ENCODE measurements around the gene BCAN. TPM values are rescaled to one million over a fixed set of nuclear protein-coding genes. Genes with fewer than 3 reads are reported as not detected.
A peak's percentile ranks its signal among the peaks of the same experiment; 100 is the strongest.

BCAN gene
- total RNA-seq, 2 experiments from 2014 or later, result not detected

DNA sequence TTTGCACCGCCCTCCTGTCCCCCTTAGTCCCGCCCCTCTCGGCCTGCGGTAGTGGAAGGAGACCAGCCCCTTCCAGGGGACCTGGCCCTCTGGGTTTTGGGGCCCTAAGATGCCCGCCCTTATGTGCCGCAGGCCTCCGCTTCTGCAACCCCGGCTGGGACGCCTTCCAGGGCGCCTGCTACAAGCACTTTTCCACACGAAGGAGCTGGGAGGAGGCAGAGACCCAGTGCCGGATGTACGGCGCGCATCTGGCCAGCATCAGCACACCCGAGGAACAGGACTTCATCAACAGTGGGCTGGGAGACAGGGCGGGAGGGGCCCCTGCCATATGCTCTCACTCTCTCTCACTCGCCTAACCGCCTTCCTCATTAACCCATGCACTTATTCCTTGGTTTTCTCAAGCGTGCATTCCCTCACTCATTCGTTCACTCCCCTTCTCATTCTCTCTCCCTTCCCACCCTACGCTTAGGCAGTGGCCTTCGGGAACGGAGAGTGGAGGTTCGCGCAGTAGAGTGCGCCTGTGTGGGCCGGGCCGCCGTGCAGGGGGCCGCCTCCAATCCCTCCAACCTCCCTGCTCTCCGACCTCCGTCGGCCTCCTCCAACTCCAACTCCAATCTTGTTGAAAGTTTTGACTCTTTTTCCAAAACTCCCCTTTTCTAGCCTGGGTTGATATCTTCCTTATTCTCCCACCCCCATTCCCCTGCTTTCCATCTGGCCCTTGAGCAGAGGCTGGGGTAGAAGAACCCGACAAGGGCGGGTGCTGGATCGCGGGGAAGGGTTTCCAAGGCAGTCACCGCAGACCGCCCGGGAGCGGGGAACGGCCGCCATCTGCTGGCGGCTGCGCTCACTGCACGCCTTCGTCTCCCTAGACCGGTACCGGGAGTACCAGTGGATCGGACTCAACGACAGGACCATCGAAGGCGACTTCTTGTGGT is 15.2 kb downstream of the BCAN start:
- no peak overlapping the region for H3K4me3 Mint-ChIP-seq
- H3K9me3 Mint-ChIP-seq (ENCODE audit: insufficient read depth), result no peaks in the 10 kb centered on the region
- ATAC-seq, result peak; percentile 37
- no peaks in the 10 kb centered on the region for H3K36me3 Mint-ChIP-seq (ENCODE audit: low read depth)
- peak; percentile 74 for DNase-seq
- POLR2A ChIA-PET, result no interaction called here
- peaks cover 53% of the 10 kb centered on the region for H3K4me1 Mint-ChIP-seq (ENCODE audit: low read depth)
- H3K27ac Mint-ChIP-seq, result no peak overlapping the region
- H3K27me3 Mint-ChIP-seq (ENCODE audit: low read depth), result peaks cover 49% of the 10 kb centered on the region
- CTCF ChIA-PET, result interaction anchor here (0.8 to 8.5 kb wide), 19 partner anchors 9 to 215 kb away, joined by 3 to 240 read pairs (median 7); partner anchors contain the start of genes CRABP2, HAPLN2, ISG20L2 and METTL25B

- no peak for DNase-seq
These were observed 15.9 kb downstream of the BCAN start for GRCh38 chr1:156657741-156658319.

DNA sequence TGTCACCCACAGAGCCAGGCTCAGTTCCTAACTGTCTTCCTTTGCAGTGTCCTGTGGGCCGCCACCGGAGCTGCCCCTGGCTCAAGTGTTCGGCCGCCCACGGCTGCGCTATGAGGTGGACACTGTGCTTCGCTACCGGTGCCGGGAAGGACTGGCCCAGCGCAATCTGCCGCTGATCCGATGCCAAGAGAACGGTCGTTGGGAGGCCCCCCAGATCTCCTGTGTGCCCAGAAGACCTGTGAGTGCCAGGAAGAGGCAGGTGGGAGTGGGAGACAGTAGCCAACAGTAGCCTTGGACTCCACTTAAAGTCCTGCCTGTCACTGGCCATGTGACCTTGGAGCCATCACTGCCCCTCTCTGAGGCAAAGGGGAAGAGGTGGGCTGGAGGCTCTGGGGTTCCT is 16.6 kb downstream of the BCAN start:
- POLR2A ChIA-PET, result interaction anchor here (0.9 kb wide), 1 partner anchor 31 kb away, joined by 3 read pairs; no protein-coding TSS in a partner anchor

More at GRCh38 chr1:156657741-156658319, 15.9 kb downstream of the BCAN start:
- ChIA-PET CTCF (interaction anchor here (0.8 to 8.5 kb wide), 18 partner anchors 9 to 216 kb away, joined by 3 to 240 read pairs (median 6); partner anchors contain the start of genes CRABP2, HAPLN2, ISG20L2 and METTL25B), POLR2A (interaction anchor here (0.9 kb wide), 1 partner anchor 30 kb away, joined by 3 read pairs; no protein-coding TSS in a partner anchor)
- Mint-ChIP-seq H3K4me1 (ENCODE audit: low read depth) (peaks cover 61% of the 10 kb centered on the region), H3K9me3 (ENCODE audit: insufficient read depth) (no peaks in the 10 kb centered on the region), H3K4me3 (no peak overlapping the region), H3K27ac (no peak overlapping the region), H3K27me3 (ENCODE audit: low read depth) (peaks cover 47% of the 10 kb centered on the region), H3K36me3 (ENCODE audit: low read depth) (no peaks in the 10 kb centered on the region)
- no peak for ATAC-seq

GRCh38 chr1:156658945-156659574 is 17.1 kb downstream of the BCAN start:
- CTCF ChIA-PET, result interaction anchor here (0.7 to 8.5 kb wide), 28 partner anchors 8 to 274 kb away, joined by 3 to 240 read pairs (median 8); partner anchors contain the start of genes CRABP2, HAPLN2, ISG20L2 and METTL25B
- H3K4me1 Mint-ChIP-seq (ENCODE audit: low read depth), result peaks cover 67% of the 10 kb centered on the region
- POLR2A ChIA-PET, result no interaction called here

More for the DNA sequence above, 16.6 kb downstream of the BCAN start:
- Mint-ChIP-seq H3K27me3 (ENCODE audit: low read depth) (peaks cover 42% of the 10 kb centered on the region), H3K9me3 (ENCODE audit: insufficient read depth) (no peaks in the 10 kb centered on the region), H3K27ac (no peak overlapping the region), H3K36me3 (ENCODE audit: low read depth) (no peaks in the 10 kb centered on the region), H3K4me3 (no peak overlapping the region), H3K4me1 (ENCODE audit: low read depth) (peaks cover 66% of the 10 kb centered on the region)
- CTCF ChIA-PET, result interaction anchor here (0.8 to 8.5 kb wide), 17 partner anchors 10 to 216 kb away, joined by 3 to 240 read pairs (median 7); partner anchors contain the start of genes CRABP2, HAPLN2, ISG20L2 and METTL25B
- DNase-seq (no peak), ATAC-seq (no peak)

GRCh38 chr1:156659661-156659987 is 17.7 kb downstream of the BCAN start:
- no peak for ATAC-seq
- H3K4me3 Mint-ChIP-seq, result peak overlapping the region; percentile 53
- POLR2A ChIA-PET, result no interaction called here
- peaks cover 73% of the 10 kb centered on the region for H3K4me1 Mint-ChIP-seq (ENCODE audit: low read depth)
- H3K27me3 Mint-ChIP-seq (ENCODE audit: low read depth), result peaks cover 32% of the 10 kb centered on the region
- H3K36me3 Mint-ChIP-seq (ENCODE audit: low read depth), result no peaks in the 10 kb centered on the region
- peak overlapping the region; percentile 81 for H3K27ac Mint-ChIP-seq
- H3K9me3 Mint-ChIP-seq (ENCODE audit: insufficient read depth), result no peaks in the 10 kb centered on the region
- DNase-seq, result no peak
- CTCF ChIA-PET, result interaction anchor here (0.7 to 8.5 kb wide), 24 partner anchors 9 to 274 kb away, joined by 3 to 240 read pairs (median 8); partner anchors contain the start of genes CRABP2, HAPLN2, ISG20L2 and METTL25B

More at GRCh38 chr1:156658945-156659574, 17.1 kb downstream of the BCAN start:
- Mint-ChIP-seq H3K4me3 (peak overlapping the region; percentile 53), H3K36me3 (ENCODE audit: low read depth) (no peaks in the 10 kb centered on the region), H3K27ac (peak overlapping the region; percentile 81), H3K9me3 (ENCODE audit: insufficient read depth) (no peaks in the 10 kb centered on the region), H3K27me3 (ENCODE audit: low read depth) (peaks cover 38% of the 10 kb centered on the region)
- ATAC-seq (no peak), DNase-seq (no peak)

DNA sequence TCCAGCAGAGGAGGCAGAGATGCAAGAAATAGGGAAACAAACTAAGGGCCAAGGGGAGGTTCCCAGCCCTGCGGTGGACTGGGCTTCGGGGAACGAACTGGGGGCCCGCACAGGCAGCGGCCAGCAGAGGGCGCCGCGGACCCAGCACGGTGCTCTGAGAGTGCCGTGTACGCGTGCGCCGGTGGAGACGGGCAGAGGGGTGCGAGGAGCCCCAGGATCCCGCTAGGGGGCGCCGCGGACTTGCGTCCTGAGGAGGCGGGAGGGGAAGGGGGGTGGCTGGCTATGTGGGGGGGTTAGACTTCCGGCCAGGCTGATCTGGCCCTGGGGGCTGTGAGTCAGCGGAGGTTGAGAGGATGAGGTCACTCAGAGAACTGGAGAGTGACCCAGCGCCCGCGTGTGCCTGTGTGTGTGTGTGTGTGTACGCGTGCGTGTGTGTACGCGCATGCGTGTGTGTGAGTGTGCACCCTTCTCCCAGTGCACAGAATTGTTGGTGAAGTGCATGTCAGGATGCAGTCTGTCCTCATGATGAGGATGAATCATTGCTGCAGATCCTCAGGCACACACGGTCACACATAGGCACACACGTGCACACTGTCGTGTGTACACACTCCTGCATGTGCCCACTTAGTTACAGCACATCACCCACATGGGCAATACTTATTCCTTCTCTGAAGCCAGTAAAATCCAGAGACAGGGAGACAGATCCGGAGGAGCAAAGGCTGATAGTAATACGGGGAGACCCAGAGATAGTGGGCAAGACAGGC is 18.3 kb downstream of the BCAN start:
- H3K9me3 Mint-ChIP-seq (ENCODE audit: insufficient read depth), result no peaks in the 10 kb centered on the region
- DNase-seq, result peak; percentile 96
- ChIA-PET CTCF (interaction anchor here (0.7 to 8.5 kb wide), 35 partner anchors 9 to 275 kb away, joined by 3 to 240 read pairs (median 4); partner anchors contain the start of genes CRABP2, HAPLN2, ISG20L2 and METTL25B), POLR2A (interaction anchor here (1.6 kb wide), 1 partner anchor 66 kb away, joined by 4 read pairs; no protein-coding TSS in a partner anchor)
- H3K4me3 Mint-ChIP-seq, result peak overlapping the region; percentile 72
- no peaks in the 10 kb centered on the region for H3K36me3 Mint-ChIP-seq (ENCODE audit: low read depth)
- ATAC-seq, result peak; percentile 87
- H3K27ac Mint-ChIP-seq, result peak overlapping the region; percentile 90
- peaks cover 77% of the 10 kb centered on the region for H3K4me1 Mint-ChIP-seq (ENCODE audit: low read depth)
- peaks cover 29% of the 10 kb centered on the region for H3K27me3 Mint-ChIP-seq (ENCODE audit: low read depth)

DNA sequence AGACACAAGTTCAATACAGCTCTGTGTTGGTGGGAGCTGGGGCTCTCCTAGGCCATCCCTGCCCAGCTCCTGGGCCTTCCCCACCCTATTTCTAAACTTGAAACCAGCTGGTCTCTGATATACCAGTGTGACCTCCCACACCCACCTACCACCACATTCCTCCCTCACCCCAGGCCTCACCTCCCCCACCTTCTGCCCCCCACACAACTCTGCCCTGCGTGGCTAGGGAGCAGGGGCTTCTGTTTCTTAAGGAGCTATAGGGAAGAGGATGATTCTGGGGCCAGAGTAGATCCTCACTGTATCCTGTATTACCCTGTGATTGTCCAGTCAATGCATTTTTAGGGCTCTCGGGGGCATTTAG is 18.8 kb downstream of the BCAN start:
- ChIA-PET CTCF (interaction anchor here (0.8 to 8.5 kb wide), 25 partner anchors 10 to 275 kb away, joined by 3 to 240 read pairs (median 6); partner anchors contain the start of genes CRABP2, ISG20L2, METTL25B and NAXE), POLR2A (interaction anchor here (1.1 to 1.6 kb wide), 2 partner anchors 65 to 478 kb away, joined by 3 to 4 read pairs; no protein-coding TSS in a partner anchor)
- Mint-ChIP-seq H3K27me3 (ENCODE audit: low read depth) (peaks cover 29% of the 10 kb centered on the region), H3K4me1 (ENCODE audit: low read depth) (peaks cover 82% of the 10 kb centered on the region), H3K36me3 (ENCODE audit: low read depth) (no peaks in the 10 kb centered on the region), H3K9me3 (ENCODE audit: insufficient read depth) (no peaks in the 10 kb centered on the region), H3K4me3 (peak overlapping the region; percentile 72), H3K27ac (peak overlapping the region; percentile 90)
- no peak for DNase-seq
- ATAC-seq, result peak; percentile 4

GRCh38 chr1:156662005-156662799 is 20.3 kb downstream of the BCAN start:
- Mint-ChIP-seq H3K27me3 (ENCODE audit: low read depth) (peaks cover 15% of the 10 kb centered on the region), H3K4me3 (no peak overlapping the region), H3K36me3 (ENCODE audit: low read depth) (no peaks in the 10 kb centered on the region), H3K9me3 (ENCODE audit: insufficient read depth) (no peaks in the 10 kb centered on the region), H3K4me1 (ENCODE audit: low read depth) (peaks cover 77% of the 10 kb centered on the region), H3K27ac (peak overlapping the region; percentile 33)
- CTCF ChIA-PET, result interaction anchor here (1.2 to 8.5 kb wide), 10 partner anchors 8 to 249 kb away, joined by 3 to 240 read pairs (median 32); partner anchors contain the start of genes CRABP2, ISG20L2, METTL25B and NES
- POLR2A ChIA-PET, result interaction anchor here (1.3 to 1.6 kb wide), 2 partner anchors 64 to 66 kb away, joined by 4 read pairs; partner anchors contain the start of genes ISG20L2 and METTL25B
- no peak for ATAC-seq
- no peak for DNase-seq

GRCh38 chr1:156662800-156663055 is 20.8 kb downstream of the BCAN start:
- Mint-ChIP-seq H3K27me3 (ENCODE audit: low read depth) (peaks cover 11% of the 10 kb centered on the region), H3K36me3 (ENCODE audit: low read depth) (no peaks in the 10 kb centered on the region), H3K4me1 (ENCODE audit: low read depth) (peaks cover 72% of the 10 kb centered on the region), H3K27ac (peak overlapping the region; percentile 7), H3K9me3 (ENCODE audit: insufficient read depth) (no peaks in the 10 kb centered on the region), H3K4me3 (no peak overlapping the region)
- ATAC-seq, result no peak
- ChIA-PET CTCF (interaction anchor here (2.0 to 8.5 kb wide), 5 partner anchors 8 to 65 kb away, joined by 5 to 135 read pairs (median 53); partner anchors contain the start of genes CRABP2, ISG20L2 and METTL25B), POLR2A (no interaction called here)
- no peak for DNase-seq

GRCh38 chr1:156663178-156663577 is 21.3 kb downstream of the BCAN start:
- no peaks in the 10 kb centered on the region for H3K36me3 Mint-ChIP-seq (ENCODE audit: low read depth)
- H3K27ac Mint-ChIP-seq, result peak overlapping the region; percentile 7
- ATAC-seq (no peak), DNase-seq (no peak)
- H3K9me3 Mint-ChIP-seq (ENCODE audit: insufficient read depth), result no peaks in the 10 kb centered on the region
- peaks cover 68% of the 10 kb centered on the region for H3K4me1 Mint-ChIP-seq (ENCODE audit: low read depth)
- ChIA-PET POLR2A (no interaction called here), CTCF (interaction anchor here (2.5 to 8.0 kb wide), 2 partner anchors 22 to 42 kb away, joined by 12 to 135 read pairs; no protein-coding TSS in a partner anchor)
- peaks cover 9% of the 10 kb centered on the region for H3K27me3 Mint-ChIP-seq (ENCODE audit: low read depth)
- no peak overlapping the region for H3K4me3 Mint-ChIP-seq
